NCI-H446 treated with DMSO at 0.1 percent for 48 hours (cell line): ENCODE measurements around the gene TMIGD1.

Experiments
- DNase-seq: peaks from one replicate; lab custom pipeline; 2025; lab: John Stamatoyannopoulos, UW

The TMIGD1 gene

GRCh38 chr17:30290696-30291542 is 42.9 kb downstream of the TMIGD1 start:
- DNase-seq = no peak

GRCh38 chr17:30290077-30290476 is 43.8 kb downstream of the TMIGD1 start:
- no peak for DNase-seq

GRCh38 chr17:30279156-30279555 is 54.7 kb downstream of the TMIGD1 start:
- DNase-seq = no peak

GRCh38 chr17:30278032-30278431 is 55.8 kb downstream of the TMIGD1 start:
- no peak for DNase-seq

- no peak for DNase-seq
These were observed 57.9 kb downstream of the TMIGD1 start for GRCh38 chr17:30275911-30276310.

GRCh38 chr17:30274887-30275286 is 59.0 kb downstream of the TMIGD1 start:
- DNase-seq = no peak

- DNase-seq = no peak
These were observed 60.5 kb downstream of the TMIGD1 start for GRCh38 chr17:30273373-30273772.

GRCh38 chr17:30271102-30271501 is 62.8 kb downstream of the TMIGD1 start:
- no peak for DNase-seq

GRCh38 chr17:30267625-30268024 is 66.2 kb downstream of the TMIGD1 start:
- no peak for DNase-seq
